Activated naive CD4-positive, alpha-beta T cell treated with anti-CD3 and anti-CD28 coated beads, Interleukin-2, amount 50 U/mL, for 24 hours (primary cell): Measurements from ENCODE around the gene CEACAM4.
A peak's percentile ranks its signal among the peaks of the same experiment; 100 is the strongest.
"Not testable (repeated sequence)": the region's sequence is repeated elsewhere in the genome, so short reads cannot be mapped to it uniquely, and the experiment has no call there.

ENCODE experiments used
- H3K27ac Mint-ChIP-seq: one replicate; pipeline ENCODE4 v1.8.0; 2021; ENCODE audit warnings: mild to moderate bottlenecking, mixed read lengths
- H3K27me3 Mint-ChIP-seq: one replicate; pipeline ENCODE4 v1.8.0; 2021; ENCODE audit warnings: mixed read lengths
- H3K36me3 Mint-ChIP-seq: one replicate; pipeline ENCODE4 v1.8.0; 2021; ENCODE audit warnings: mixed read lengths
- H3K4me1 Mint-ChIP-seq: one replicate; pipeline ENCODE4 v1.8.0; 2021; ENCODE audit warnings: mixed read lengths
- H3K4me3 Mint-ChIP-seq: one replicate; pipeline ENCODE4 v1.8.0; 2021; ENCODE audit warnings: mild to moderate bottlenecking, mixed read lengths
- H3K9me3 Mint-ChIP-seq: one replicate; pipeline ENCODE4 v1.8.0; 2021; ENCODE audit warnings: mixed read lengths

CEACAM4 gene

GRCh38 chr19:41599175-41599966 is 27.5 kb downstream of the CEACAM4 start:
- Mint-ChIP-seq H3K36me3 (no peaks in the 10 kb centered on the region), H3K4me3 (no peak overlapping the region), H3K27me3 (peaks cover 7% of the 10 kb centered on the region), H3K4me1 (peaks cover 10% of the 10 kb centered on the region), H3K27ac (no peak overlapping the region), H3K9me3 (no peaks in the 10 kb centered on the region)

- Mint-ChIP-seq H3K4me3 (no peak overlapping the region), H3K27me3 (peaks cover 11% of the 10 kb centered on the region), H3K27ac (peak overlapping the region; percentile 53), H3K4me1 (peaks cover 10% of the 10 kb centered on the region), H3K36me3 (no peaks in the 10 kb centered on the region), H3K9me3 (no peaks in the 10 kb centered on the region)
Observed at GRCh38 chr19:41597600-41598041, 29.3 kb downstream of the CEACAM4 start.

GRCh38 chr19:41595890-41596280 is 31.0 kb downstream of the CEACAM4 start:
- H3K27me3 Mint-ChIP-seq = peaks cover 13% of the 10 kb centered on the region
- H3K4me1 Mint-ChIP-seq = peaks cover 10% of the 10 kb centered on the region
- no peak overlapping the region for H3K4me3 Mint-ChIP-seq
- no peaks in the 10 kb centered on the region for H3K9me3 Mint-ChIP-seq
- no peaks in the 10 kb centered on the region for H3K36me3 Mint-ChIP-seq
- peak overlapping the region; percentile 74 for H3K27ac Mint-ChIP-seq

GRCh38 chr19:41595258-41595889 is 31.5 kb downstream of the CEACAM4 start:
- Mint-ChIP-seq H3K27ac (peak overlapping the region; percentile 57), H3K4me1 (peaks cover 10% of the 10 kb centered on the region), H3K4me3 (no peak overlapping the region)

GRCh38 chr19:41591951-41592562 is 34.8 kb downstream of the CEACAM4 start:
- H3K4me1 Mint-ChIP-seq = peaks cover 7% of the 10 kb centered on the region
- no peak overlapping the region for H3K27ac Mint-ChIP-seq
- H3K36me3 Mint-ChIP-seq = peaks cover 1% of the 10 kb centered on the region
- peaks cover 13% of the 10 kb centered on the region for H3K27me3 Mint-ChIP-seq
- no peak overlapping the region for H3K4me3 Mint-ChIP-seq
- no peaks in the 10 kb centered on the region for H3K9me3 Mint-ChIP-seq

More at GRCh38 chr19:41595258-41595889, 31.5 kb downstream of the CEACAM4 start:
- Mint-ChIP-seq H3K9me3 (no peaks in the 10 kb centered on the region), H3K36me3 (no peaks in the 10 kb centered on the region), H3K27me3 (peaks cover 13% of the 10 kb centered on the region)

GRCh38 chr19:41590936-41591335 is 35.9 kb downstream of the CEACAM4 start:
- H3K9me3 Mint-ChIP-seq = no peaks in the 10 kb centered on the region
- H3K27me3 Mint-ChIP-seq = peaks cover 11% of the 10 kb centered on the region
- H3K36me3 Mint-ChIP-seq = peaks cover 1% of the 10 kb centered on the region
- no peak overlapping the region for H3K4me3 Mint-ChIP-seq
- H3K4me1 Mint-ChIP-seq = peaks cover 7% of the 10 kb centered on the region
- no peak overlapping the region for H3K27ac Mint-ChIP-seq

- Mint-ChIP-seq H3K4me1 (no peaks in the 10 kb centered on the region), H3K27me3 (peaks cover 6% of the 10 kb centered on the region), H3K9me3 (no peaks in the 10 kb centered on the region), H3K4me3 (no peak overlapping the region), H3K27ac (no peak overlapping the region), H3K36me3 (peaks cover 1% of the 10 kb centered on the region)
Observed at GRCh38 chr19:41589371-41589770, 37.5 kb downstream of the CEACAM4 start.

- Mint-ChIP-seq H3K27ac (no peak overlapping the region), H3K4me1 (no peaks in the 10 kb centered on the region)
Observed at GRCh38 chr19:41588497-41589209, 38.2 kb downstream of the CEACAM4 start.

GRCh38 chr19:41587838-41588210 is 39.0 kb downstream of the CEACAM4 start:
- peaks cover 9% of the 10 kb centered on the region for H3K36me3 Mint-ChIP-seq
- H3K4me1 Mint-ChIP-seq = no peaks in the 10 kb centered on the region
- no peak overlapping the region for H3K27ac Mint-ChIP-seq
- no peak overlapping the region for H3K4me3 Mint-ChIP-seq
- no peaks in the 10 kb centered on the region for H3K9me3 Mint-ChIP-seq
- H3K27me3 Mint-ChIP-seq = peaks cover 2% of the 10 kb centered on the region

More at GRCh38 chr19:41588497-41589209, 38.2 kb downstream of the CEACAM4 start:
- no peaks in the 10 kb centered on the region for H3K9me3 Mint-ChIP-seq
- H3K4me3 Mint-ChIP-seq = no peak overlapping the region
- peaks cover 1% of the 10 kb centered on the region for H3K36me3 Mint-ChIP-seq
- H3K27me3 Mint-ChIP-seq = peaks cover 6% of the 10 kb centered on the region

- H3K27me3 Mint-ChIP-seq = peaks cover under 1% of the 10 kb centered on the region
Observed at GRCh38 chr19:41587101-41587837, 39.6 kb downstream of the CEACAM4 start.

GRCh38 chr19:41586064-41586463 is 40.8 kb downstream of the CEACAM4 start:
- H3K9me3 Mint-ChIP-seq = no peaks in the 10 kb centered on the region
- H3K27ac Mint-ChIP-seq = no peak overlapping the region
- no peak overlapping the region for H3K4me3 Mint-ChIP-seq
- no peaks in the 10 kb centered on the region for H3K4me1 Mint-ChIP-seq
- no peaks in the 10 kb centered on the region for H3K27me3 Mint-ChIP-seq
- peaks cover 24% of the 10 kb centered on the region for H3K36me3 Mint-ChIP-seq

More at GRCh38 chr19:41587101-41587837, 39.6 kb downstream of the CEACAM4 start:
- Mint-ChIP-seq H3K4me1 (no peaks in the 10 kb centered on the region), H3K9me3 (no peaks in the 10 kb centered on the region), H3K36me3 (peaks cover 13% of the 10 kb centered on the region), H3K4me3 (no peak overlapping the region), H3K27ac (no peak overlapping the region)

- peaks cover 34% of the 10 kb centered on the region for H3K36me3 Mint-ChIP-seq
- H3K9me3 Mint-ChIP-seq = no peaks in the 10 kb centered on the region
- H3K4me1 Mint-ChIP-seq = no peaks in the 10 kb centered on the region
- H3K4me3 Mint-ChIP-seq = no peak overlapping the region
- no peak overlapping the region for H3K27ac Mint-ChIP-seq
- H3K27me3 Mint-ChIP-seq = no peaks in the 10 kb centered on the region
Observed at GRCh38 chr19:41584931-41585330, 41.9 kb downstream of the CEACAM4 start.

GRCh38 chr19:41584260-41584810 is 42.5 kb downstream of the CEACAM4 start:
- Mint-ChIP-seq H3K36me3 (peaks cover 35% of the 10 kb centered on the region), H3K4me1 (no peaks in the 10 kb centered on the region), H3K27me3 (no peaks in the 10 kb centered on the region), H3K27ac (no peak overlapping the region), H3K4me3 (no peak overlapping the region), H3K9me3 (no peaks in the 10 kb centered on the region)

- not testable (repeated sequence) for H3K27me3 Mint-ChIP-seq, H3K4me3 Mint-ChIP-seq, H3K27ac Mint-ChIP-seq, H3K9me3 Mint-ChIP-seq, H3K4me1 Mint-ChIP-seq
- H3K36me3 Mint-ChIP-seq = peaks cover 35% of the 10 kb centered on the region
Observed at GRCh38 chr19:41582577-41583182, 44.2 kb downstream of the CEACAM4 start.
